ENCODE results near the gene VAX1.
"Not testable (repeated sequence)": the region's sequence is repeated elsewhere in the genome, so short reads cannot be mapped to it uniquely, and the experiment has no call there.

Gene VAX1, protein sequence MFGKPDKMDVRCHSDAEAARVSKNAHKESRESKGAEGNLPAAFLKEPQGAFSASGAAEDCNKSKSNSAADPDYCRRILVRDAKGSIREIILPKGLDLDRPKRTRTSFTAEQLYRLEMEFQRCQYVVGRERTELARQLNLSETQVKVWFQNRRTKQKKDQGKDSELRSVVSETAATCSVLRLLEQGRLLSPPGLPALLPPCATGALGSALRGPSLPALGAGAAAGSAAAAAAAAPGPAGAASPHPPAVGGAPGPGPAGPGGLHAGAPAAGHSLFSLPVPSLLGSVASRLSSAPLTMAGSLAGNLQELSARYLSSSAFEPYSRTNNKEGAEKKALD

DNA sequence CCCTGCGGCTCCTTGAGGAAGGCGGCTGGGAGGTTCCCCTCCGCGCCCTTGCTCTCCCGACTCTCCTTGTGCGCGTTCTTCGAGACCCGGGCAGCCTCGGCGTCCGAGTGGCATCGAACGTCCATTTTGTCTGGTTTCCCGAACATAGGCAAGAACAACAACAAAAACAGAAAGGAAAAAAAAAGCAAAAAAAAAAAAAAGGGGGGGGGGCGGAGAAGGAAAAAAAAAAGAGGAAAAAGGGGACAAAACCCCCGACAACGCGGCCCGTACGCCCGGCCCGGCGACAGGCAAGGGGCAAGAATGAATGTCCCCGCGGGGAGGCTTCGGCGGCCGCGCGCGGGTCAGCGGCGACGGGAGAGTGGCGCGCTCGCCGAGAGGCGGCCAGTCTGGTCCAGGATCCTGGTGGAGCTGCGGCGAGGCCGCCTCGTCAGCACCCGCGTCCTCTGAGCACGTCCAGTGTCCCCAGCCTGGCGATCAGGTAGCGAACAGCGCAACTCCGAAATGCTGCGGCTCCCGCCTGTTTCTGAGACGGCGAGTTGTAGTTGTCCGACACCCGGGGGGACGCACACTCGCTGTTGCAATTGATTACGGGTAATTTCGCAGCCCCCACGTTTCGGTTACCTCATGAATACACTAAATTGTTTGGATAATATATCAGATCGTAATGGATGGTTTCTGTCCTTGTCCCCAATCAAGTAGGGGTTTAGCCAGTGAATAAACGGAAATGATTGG lies at the start of gene VAX1:
Gene VAX1, minus strand, starts transcription at position 360 of the 732 bp plus-strand sequence. Its CDS starts 214 bp downstream, at position 146.
- no peak for DNase-seq (ENCODE audit: low spot score)

DNA sequence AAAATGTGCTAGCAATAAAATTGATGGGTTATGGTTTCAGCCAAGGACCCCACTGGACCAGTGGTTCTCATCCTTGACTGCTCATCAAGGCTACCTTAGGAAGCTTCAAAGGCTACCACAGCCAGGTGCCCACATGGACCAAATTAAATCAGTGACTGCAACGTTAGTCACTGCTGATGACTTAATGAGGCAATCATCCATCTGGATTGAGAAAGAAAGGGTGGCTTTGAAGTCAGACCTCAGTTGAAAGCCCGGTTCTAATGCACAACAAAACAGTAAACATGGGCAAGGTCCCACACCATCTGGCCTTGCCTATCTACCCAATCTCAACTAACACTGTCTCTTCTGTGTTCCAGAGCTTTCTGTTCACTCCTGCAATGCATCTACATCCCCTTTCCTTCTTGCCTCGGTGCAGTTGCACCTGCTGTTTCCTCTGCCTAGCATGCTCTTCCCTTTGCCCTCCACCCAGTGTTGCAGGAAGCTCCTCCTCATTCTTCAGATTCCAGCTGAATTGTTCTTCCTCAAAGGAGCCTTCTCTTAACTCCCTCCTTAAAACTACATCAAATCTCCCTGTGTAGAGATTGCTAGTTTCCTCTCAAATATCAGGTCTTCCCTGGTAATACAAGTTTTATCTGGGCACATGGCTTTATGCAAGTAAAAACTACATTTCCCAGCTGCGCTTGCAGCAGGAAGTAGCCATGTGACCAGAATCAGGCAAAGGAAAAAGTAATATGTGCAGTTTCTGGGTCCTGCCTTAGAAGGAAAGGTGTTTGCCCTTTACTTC lies 49.0 kb upstream of the VAX1 start:
- DNase-seq (ENCODE audit: low spot score) = no peak

DNA sequence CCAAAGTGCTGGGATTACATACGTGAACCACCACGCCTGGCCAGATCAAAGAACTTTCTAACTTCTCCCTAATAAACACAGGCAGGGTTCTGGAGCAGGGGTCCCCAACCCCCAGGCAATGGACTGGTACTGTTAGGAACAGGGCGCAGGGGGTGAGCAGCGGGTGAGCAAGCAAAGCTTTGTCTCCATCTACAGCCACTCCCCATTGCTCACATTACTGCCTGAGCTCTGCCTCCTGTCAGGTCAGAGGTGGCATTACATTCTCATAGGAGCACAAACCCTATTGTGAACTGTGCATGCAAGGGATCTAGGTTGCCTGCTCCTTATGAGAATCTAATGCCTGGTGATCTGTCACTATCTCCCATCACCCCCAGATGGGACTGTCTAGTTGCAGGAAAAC lies 47.7 kb upstream of the VAX1 start:
- not testable (repeated sequence) for DNase-seq (ENCODE audit: low spot score)

DNA sequence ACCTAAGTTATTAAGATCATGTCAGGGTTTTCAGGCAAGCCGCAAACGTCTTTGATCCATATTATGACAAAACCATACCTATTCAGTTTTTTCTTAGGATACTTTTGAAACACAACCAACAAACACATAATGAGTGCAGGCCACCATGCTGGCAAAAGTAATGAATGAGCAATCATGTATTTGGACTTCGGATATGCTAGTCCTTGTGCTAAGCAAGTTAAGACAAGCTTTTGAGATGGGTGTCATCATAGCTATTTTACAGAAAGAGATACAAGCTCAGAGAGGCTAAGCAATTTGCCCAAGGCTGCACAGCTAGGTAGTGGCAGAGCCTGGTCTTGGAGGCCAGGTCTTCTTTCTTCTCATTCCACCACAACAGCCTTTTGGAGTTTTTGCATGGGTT lies 46.8 kb upstream of the VAX1 start:
- no peak for DNase-seq (ENCODE audit: low spot score)

DNA sequence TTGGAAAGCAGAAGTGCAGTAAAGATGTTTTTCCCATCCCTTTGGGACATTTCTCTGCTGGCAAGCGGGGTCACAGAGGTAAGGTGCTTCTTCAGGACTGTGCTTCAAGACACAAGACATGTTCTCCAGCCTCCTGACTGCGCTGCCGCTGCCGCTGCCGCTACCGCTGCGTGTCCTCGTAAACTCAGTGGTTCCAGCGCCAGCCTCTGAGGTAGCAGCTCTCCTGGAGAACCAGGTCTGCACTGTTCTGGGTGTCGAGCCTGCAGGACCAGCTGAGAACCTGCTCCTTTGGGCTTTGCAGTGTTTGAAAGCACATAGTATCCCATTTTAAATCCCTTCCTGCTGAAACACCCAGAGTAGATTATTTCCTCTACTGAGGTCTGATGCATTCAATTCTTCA lies 46.2 kb upstream of the VAX1 start:
- DNase-seq (ENCODE audit: low spot score) = no peak

DNA sequence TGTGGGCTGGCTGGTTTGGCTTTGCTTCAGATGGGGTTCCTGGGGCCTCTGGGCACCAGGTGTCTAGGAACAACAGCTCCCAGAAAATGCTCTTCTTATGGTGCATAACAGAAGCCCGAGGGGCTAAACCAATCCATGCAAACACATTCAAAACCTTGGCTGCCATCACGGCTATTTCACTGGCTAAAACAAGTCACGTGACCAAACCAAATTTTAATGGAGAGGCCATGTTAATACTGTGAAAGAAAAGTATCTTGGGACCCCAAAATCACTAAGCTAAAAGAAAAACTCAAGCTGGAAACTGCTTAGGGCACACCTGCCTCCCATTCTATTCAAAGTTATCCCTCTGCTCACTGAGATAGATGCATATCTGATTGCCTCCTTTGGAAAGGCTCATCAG lies 40.1 kb upstream of the VAX1 start:
- DNase-seq (ENCODE audit: low spot score) = no peak

DNA sequence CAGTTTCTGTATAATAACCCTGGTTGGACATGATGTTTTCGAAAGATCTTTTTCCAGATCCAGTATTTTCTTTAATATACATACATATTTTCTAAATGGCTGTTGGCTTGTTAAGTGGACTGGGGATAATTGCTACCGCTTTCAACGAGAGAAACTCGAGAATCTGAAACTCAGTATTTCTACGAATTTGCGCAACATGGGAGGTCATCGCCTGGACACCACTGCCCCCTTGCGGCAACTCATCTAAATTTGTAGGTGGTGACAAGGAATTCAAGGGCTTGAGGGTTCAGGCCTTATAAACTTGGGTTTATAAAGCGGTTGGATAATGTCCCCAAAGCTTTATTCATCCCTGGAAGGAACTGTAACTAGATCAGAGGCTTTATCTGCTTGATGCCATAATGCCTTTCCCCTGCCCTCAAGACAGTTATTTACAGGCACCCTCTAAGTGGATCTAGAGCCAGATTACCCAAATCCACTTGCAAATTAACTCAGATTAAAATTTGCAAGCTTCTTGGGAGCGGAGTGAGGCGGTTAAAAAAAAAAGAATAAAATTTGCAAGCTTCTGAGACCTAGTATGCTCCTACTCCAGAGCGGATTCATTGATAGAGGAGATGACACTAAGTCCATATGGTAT lies 37.9 kb upstream of the VAX1 start:
- peak; percentile 66 for DNase-seq (ENCODE audit: low spot score)

DNA sequence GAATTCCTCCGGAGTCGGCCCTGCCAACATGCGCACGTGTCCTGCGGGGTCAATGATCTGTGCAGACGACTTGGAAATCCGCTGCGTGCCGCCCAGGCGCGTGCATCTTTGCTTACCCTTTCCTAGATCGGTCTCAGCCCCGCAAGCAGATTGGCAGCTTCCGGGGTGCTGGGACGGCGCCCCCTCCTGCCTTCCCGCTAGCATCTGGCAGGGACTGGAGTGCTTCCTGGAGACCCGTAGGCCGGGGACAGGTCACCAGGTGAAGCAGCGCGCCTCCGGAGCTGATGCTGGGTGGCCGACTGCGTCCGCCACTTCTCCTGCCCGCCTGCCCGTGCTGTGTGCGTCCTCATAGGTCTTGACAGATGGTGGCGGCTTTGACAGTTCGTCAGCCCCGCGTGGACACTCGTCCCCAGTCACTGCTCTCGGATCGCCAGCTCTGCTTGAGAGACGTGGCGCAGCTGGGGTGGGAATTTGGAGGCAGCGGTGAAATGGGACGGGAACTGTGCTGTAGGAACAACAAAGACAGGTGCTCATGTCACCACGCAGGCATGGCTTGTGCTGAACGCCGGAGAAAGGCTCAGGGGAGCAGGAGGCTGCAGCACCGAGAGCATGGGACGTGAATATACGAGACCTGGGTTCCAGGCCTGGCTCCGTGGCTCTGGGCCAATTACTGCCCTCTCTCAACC lies 37.3 kb upstream of the VAX1 start:
- no peak for DNase-seq (ENCODE audit: low spot score)

DNA sequence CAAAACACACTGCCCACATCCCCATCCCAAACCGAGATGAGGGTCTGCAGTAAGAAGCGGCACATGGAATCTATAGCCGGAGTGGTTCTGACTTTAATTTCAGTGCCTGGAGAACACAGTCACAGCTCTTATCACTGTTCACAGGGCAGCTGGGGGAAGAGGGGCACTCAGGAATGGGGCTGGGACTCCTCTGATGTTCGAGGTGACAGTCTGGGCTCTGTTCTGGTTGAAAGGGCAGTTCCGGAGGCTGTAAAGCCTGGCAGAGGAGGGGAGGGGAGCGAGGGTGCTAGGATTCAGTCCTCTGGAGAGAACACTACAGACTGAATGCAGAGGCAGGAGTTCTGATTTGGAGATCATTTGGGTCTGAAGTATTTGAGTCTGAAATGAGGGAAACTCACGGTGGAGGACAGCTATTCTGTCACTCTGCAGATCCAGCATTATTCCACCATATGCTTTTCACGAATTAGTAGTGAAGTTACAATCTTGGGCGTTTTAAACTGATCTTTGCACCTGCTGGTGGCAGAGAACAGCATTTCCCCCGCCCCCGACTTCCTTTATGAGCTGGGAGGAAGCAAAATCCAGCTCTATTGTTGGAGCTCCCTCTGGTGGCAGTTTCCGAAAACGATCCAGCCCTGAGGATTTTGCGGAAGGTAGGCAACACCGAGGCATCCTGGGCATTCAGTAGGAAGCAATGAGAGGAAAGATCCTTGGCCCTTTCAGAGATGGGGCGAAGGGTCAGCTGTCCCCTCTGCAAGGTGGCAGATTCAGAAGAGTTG lies 36.6 kb upstream of the VAX1 start:
- peak; percentile 73 for DNase-seq (ENCODE audit: low spot score)

DNA sequence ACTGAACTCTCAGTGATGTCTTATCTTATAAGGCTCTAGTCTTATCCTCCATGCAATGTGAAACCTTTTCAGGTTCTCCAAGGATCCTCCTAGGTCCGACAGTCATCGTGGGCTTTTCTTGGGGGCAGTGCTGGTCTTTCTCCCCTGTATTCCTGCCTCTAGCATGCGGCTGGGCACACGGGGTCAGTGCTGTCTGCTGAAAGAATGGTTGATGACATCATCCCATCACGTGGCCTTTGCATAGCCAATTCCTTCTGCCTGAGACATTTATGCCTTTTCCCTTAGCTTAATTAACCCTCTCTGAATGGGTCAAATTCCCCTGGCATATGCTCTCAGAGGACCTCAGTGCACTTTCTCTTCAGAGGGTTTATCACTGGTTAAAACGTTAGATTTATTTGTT lies 32.2 kb upstream of the VAX1 start:
- no peak for DNase-seq (ENCODE audit: low spot score)

DNA sequence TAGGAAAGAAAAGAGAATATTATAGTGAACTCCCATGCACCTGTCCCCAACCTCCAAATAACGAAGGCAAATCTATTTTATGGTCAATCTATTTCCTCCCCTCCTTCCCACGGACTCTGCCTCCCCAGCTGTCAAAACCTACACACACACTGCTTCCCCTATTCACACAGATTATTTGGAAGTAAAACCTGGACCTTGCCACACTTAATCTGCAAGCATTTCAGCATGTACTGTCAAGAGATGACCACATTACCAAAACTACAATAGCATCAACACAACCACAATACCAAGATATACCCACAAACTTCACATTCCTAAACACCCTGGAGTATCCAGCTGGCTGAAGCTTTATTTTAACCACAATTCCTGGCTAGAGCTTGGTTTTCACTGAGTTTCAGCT lies 31.4 kb upstream of the VAX1 start:
- no peak for DNase-seq (ENCODE audit: low spot score)

DNA sequence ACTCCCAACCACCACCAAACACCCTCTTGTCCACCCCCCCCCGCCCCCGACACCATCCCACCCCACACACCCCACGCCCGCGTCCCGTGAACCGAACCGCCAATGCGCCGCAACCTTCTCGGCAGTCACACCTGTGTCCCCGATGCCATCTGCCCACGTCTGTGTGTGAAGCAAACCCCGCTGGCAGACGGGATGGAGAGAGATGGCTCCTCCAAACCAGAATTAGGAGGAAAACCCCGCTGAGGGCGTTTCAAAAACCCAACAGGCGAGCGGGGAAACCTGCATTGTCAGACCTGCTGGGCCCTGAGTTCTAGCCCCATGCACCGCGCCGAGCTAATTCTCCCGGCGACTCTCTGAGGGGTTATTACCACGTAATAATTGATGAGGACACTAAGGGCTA lies 30.7 kb upstream of the VAX1 start:
- DNase-seq (ENCODE audit: low spot score) = no peak

DNA sequence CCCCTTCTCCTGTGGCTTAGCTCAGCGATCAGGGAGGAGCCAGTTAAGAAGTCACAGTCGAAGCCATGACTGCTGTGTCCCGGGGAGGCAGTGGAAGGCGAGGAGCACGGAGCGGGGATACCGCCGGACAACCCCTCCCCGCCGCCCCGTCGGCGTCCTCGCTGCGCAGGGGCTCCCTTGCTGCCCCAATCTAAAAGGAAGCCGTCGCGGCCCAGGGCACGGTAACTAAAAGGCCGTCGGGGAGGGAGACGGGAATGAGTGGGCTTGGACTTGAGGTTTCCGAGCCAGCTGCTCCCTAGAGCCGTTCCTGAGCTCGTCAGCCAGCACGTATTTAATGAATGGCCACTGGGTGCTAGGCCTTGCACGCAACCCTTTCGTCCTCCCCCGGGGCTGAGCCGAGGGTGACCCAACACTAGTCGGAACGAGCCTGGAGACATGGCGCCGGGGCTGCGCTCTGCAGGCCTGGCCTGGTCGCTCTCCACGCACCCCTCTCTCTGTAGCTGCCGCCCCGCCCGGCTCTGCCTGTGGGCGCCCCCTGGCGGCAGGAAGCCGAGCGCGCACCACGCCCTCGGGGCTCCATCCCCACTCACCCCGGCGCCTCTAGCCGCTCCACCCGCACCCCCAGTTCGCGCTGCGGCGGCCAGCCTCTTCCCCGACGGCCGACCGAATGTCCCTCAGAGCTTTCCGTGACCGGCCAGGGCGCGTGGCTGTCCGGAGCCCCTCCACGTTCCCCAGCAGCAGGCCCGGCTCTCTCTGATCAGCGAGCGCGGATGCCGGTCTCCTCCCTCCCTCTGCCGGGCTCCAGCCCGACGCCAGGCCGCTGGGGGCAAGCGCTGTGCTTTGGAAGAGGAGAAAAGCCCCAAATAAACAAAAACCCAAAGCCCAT lies 30.0 kb upstream of the VAX1 start:
- DNase-seq (ENCODE audit: low spot score) = peak; percentile 38

DNA sequence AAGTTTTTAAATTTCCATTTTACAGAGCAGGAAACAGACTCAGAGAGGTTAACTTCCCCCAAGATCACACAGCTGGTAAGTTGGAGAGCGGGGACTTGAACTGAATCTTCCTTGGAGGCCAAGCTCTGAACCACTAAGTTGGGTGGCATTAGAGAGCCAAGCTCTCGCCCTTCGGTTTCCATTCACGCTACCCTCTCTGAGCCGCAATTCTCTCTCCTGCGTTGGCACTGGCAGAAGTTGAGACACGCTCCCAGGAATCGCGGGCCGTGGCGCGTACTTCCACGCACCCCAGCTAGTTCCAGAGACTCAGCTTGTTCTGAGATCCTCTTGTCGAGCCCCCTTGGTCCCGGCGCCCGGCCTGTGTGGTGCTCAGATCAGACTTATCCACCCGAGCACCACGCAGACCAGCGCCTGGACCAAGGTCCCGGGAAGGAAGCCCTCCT lies 29.3 kb upstream of the VAX1 start:
- no peak for DNase-seq (ENCODE audit: low spot score)

DNA sequence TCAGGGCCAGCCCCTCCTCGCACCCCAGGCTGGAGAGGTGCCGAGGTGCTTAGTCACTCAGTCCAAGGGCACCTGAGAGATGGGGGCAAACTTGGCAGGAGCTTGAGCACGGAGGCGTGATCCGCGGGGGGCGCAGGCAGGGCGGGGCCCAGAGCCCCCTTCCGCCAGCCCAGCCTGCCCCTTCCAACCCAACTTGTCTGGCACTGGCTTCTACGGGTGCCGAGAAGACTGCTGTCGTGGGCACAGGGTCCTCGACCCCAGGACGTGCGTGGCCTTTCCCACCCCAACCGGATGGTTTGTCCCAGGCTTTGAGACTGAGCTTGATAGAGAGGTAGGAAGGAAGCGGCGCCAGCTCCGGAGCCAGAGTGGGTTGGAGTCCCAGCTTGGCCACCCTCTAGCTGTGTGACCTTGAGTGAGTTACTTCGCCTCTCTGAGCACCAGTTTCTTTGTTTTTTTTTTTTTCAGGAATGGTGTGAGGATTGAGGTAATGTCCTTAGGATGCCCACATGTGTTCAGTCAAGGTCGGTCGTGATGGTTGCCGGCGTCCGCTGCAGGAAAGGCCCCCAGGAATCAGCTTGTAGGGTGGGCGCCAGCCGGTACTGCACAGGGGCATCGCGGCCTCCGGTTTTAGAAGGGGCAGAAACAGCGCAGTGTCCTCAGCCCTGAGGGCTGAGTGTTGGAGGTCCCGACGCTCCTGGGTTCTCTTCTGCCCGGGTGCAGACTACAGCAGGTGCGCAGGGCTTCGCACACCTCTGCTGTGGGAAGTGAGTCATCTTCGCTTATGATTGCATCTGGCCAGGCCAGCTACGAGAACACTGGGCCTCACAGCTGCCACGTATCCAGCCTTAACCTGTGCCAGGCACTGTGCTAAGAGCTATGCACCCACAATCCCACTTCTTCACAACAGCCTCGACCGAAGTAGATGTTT lies 28.6 kb upstream of the VAX1 start:
- no peak for DNase-seq (ENCODE audit: low spot score)

DNA sequence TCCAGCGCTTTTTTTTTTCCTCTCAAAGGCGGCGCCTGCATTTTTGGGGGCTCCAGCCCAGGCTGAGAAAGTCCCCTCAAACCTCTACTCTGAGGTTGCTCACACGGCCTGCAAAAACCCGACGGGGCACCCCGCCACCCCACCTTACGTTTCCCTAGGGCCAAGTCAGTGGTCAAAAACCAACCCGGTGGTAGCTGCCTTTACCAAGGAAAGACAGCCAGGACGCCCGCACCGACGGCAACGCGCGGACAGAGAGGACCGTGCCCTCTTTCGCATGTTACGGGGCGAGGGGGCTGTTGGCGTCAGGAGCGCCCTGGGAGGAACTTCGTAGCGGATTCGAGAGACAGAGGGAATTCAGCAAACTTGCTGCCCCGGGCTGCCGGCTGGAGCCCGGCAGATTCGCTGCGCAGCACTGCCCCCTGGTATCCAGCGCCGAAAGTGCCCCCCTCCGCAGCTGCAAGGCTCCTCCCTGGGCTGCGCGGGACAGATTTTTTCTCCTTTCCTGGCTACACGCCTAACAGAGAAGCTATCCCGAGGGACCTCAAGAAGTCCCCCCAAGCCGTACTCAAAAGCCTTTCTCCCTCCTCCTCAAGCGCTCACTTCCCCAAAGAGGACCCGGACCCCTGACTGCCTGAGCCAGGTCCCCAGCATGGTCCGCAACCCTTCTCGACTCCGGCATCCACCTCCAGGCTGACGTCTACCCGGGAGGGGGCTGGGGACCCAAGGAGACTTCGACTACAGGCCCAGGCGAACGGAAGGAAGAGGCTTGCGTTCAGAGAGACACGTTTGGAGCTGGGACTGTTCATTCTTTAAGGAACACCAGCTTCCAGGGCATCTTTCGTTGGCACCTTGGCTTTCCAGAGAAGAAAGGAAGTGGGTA lies 27.7 kb upstream of the VAX1 start:
- DNase-seq (ENCODE audit: low spot score) = peak; percentile 60

DNA sequence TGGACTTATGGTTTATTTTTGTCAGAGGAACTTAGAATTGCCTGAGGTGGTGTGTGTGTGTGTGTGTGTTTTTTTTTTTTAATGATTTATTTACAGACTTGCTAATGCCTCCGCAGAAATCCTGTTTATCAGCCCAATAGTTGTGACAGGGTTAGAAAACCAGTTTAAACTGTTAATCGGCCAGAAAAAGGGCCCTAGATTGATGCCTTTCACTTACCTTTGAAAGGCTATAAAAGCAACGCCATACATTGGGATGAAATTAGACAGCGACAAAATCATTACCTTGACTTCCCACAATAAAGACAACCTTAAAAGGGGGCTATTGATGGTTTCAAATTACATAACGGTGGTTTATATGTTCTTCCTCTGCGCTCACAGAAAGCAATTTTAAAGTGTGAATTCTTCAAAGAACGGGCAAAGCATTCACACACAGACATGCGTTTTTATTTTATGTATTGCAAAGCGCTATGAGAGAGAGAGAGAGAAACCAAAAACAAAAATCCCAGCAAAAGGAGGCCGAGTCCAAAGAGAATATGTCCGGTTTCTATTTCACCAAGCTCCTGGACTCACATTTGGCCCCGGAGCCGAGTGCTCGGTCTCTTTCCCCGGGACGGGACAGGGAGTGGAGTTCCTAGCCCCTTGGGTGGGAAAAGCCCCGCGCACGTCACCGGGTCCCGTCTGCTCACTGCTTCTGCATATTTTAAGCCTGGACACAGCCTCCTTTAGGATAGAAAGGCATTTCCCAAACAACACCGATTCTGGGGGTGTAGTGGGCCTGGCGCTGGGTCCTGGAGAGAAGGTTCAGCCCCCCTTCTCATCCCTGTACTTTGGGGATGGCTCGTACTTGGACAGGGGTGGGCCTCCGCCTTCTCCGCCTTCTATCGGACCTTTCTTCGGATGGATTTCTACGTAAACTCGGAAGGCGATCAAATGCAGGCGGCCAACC lies 26.8 kb upstream of the VAX1 start:
- no peak for DNase-seq (ENCODE audit: low spot score)
